ENCODE measurements around the gene UQCC5.

UQCC5 gene

DNA sequence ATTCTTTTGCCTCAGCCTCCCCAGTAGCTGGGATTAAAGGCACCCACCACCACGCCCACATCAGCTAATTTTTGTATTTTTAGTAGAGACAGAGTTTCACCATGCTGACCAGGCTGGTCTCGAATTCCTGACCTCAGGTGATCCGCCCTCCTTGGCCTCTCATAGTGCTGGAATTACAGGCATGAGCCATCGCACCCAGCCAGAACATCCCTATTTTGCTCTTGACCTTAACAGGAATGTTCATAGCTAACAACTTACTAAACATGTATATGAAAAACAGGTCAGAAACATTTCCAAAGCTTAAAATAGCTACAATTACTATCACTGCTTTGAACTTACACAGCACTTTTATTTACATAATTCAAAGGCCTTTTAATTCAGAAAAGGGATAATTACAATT is 33.7 kb downstream of the UQCC5 start:
- DNase-seq (ENCODE audit: low spot score), result no peak

GRCh38 chr3:52572221-52572620 is 35.8 kb downstream of the UQCC5 start:
- DNase-seq (ENCODE audit: low spot score), result no peak

GRCh38 chr3:52574056-52574965 is 37.9 kb downstream of the UQCC5 start:
- no peak for DNase-seq (ENCODE audit: low spot score)
